Activated naive CD8-positive, alpha-beta T cell treated with anti-CD3 and anti-CD28 coated beads, Interleukin-2, amount 50 U/mL, for 16 hours (primary cell): ENCODE measurements around the gene MSH4.
"Not testable (repeated sequence)": the region's sequence is repeated elsewhere in the genome, so short reads cannot be mapped to it uniquely, and the experiment has no call there.

Experiments used
- DNase-seq: peaks from one replicate; pipeline ENCODE4 v3.0.0-alpha.2; 2020; ENCODE audit warnings: low read depth, low spot score

MSH4 gene

DNA sequence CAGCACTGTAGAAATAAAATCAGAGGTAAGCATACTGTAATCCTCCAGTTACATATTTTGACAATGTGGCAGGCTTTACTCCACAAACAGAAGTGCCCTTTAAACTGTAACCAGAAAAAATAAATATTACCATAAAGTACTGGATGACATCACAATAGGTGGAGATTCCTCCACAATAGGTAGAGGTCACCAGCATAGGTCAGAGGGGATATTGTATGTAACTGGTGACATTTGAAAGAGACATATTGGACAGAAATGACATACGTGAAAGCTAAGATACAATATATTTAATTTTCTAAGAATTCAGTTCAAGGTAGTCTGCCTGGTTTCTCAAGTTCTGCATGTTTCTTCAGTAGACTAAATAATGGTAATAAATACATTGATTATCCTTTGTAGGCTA is 135.6 kb downstream of the MSH4 start, which contains the start of gene ASB17:
Gene ASB17 (minus strand): TSS at position 101 of the 400 bp plus-strand sequence. CDS start 113 bp downstream, outside the sequence.
- no peak for DNase-seq

DNA sequence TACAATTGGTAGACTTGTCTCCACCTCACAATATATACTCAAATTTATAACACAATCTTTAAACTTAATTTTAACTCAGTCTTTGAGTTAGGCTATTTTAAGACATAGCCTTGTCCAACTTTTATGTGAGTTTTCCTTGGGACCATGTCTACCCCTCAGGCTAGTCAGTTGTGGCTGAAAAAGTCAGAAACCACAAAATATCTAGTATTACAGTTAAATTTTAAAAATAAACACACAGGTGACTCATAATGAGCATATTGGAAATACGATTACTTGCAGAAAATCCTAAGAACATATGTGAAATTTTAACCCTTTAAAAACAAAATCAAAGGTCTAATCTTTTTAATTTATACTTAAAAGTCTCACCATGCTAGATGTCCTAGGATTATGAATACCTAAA is 140.4 kb downstream of the MSH4 start:
- DNase-seq = no peak

DNA sequence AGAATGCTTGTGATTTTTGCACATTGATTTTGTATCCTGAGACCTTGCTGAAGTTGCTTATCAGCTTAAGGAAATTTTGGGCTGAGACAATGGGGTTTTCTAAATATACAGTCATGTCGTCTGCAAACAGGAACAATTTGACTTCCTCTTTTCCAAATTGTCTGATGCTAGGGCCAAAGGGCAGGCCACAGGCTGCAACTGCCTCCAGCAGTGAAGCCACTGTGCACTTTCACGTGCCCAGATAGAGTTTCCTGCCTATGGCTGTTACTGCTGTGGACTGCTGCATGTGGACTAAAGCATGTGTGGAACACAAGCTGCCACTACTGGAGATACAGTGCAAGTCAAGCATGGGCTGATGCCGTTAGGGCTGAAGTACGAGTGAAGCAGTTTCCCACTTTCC is 146.4 kb downstream of the MSH4 start:
- DNase-seq = not testable (repeated sequence)

DNA sequence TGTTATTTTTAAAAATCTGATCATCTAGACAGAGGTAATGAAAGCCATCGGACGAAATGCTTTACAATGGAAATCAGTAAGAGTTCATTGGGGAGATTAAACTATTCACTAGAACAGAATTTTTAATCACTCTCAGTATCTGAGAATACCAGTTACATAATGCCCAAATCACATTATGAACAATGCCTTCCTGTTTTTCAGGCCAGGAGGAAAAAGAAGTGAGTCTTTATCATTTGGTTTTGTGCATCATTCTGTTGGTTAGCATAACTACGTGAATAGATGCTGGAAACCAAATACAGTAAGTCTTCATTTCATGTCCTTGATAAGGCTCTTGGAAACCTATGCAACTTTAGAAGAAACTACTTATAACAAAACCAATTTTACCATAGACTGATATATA is 153.5 kb downstream of the MSH4 start:
- DNase-seq = no peak

DNA sequence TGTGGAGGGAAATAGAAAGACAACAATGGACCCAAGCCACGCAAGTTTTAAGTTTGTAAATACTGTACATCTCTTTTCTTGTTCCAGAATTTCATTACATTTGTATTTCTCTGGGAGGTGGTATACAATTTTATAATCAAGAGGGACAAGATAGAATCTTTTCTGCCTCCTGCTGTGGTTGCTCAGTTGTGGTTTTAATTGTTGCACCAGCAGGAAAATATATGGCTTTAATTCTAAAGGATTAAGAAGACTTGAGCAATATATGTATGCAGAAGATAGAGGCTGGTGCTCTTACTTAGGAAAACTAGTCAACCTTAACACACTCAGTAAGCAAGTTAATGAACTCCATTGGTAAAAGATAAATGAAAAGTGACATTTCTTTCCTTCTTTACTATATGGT is 155.3 kb downstream of the MSH4 start:
- no peak for DNase-seq

DNA sequence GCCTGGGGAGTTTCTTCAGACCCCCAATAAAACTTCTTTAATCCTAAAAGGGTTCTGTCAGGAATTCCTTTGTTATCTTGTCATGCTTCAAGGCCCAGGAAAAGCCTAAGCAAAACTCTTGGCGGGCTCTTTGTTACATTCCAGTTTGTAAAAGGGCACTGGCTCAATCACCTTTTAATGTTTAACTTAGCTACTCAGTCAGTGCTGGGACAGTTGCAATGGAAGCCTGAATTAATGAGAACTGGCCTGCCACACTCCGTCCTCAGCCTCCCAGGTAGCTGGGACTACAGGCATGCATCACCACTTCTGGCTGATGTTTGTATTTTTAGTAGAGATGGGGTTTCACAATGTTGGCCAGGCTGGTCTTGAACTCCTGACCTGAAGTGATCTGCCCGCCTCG is 156.8 kb downstream of the MSH4 start:
- DNase-seq = no peak

DNA sequence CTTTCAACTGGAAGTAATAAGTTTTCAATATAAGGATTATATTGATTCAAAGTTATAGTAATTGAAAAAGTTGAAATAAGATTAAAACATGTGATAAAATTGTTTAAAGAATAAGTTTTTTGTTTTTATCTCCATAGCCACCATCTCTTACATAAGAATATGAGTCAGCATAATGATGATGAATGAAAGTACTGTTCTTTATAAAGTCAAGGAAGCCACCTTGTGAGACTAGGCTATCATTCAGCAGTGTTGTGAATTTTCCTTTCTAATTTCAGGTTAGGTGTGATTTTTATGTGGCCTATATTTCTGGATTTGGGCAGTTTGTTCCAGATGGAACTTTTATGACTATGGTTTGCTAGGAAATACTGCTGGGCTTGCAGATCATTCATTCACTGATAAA is 157.9 kb downstream of the MSH4 start:
- DNase-seq = no peak
